ENCODE measurements around the gene ZFX. TPM values are rescaled to one million over a fixed set of nuclear protein-coding genes. Genes with fewer than 3 reads are reported as not detected.
"Not testable (repeated sequence)": the region's sequence is repeated elsewhere in the genome, so short reads cannot be mapped to it uniquely, and the experiment has no call there.

ZFX gene
- total and polyA plus RNA-seq, 10 of the 15 experiments (the other 5 are each of a cell fraction or from before 2014, with no cell fraction given): 6.8 to 40.9 (median 24.6) TPM

GRCh38 chrX:24154490-24155034 is 5.0 kb downstream of the ZFX start:
- SMC1A ChIA-PET (ENCODE audit: uncharacterized antibody, unreplicated experiment): no interaction called here
- DNase-seq (ENCODE audit: low read depth, low spot score): no peak
- RAD21 ChIA-PET (ENCODE audit: unreplicated experiment): no interaction called here
- CTCF ChIA-PET: no interaction called here
- POLR2A ChIA-PET: interaction anchor here (0.7 to 1.0 kb wide), 2 partner anchors 100 to 1026 kb away, joined by 3 read pairs; no protein-coding TSS in a partner anchor
- Histone ChIP-seq H3K27ac (ENCODE audit: control insufficient read depth, insufficient read depth) (no peak overlapping the region), H3K27me3 (replicated peaks in 1 of 2; ENCODE audit: control insufficient read depth in 2 of 2, insufficient read depth in 2 of 2, low read length in 1 of 2) (no peaks in the 10 kb centered on the region), H3K4me3 (peak overlapping the region; percentile 34; the same call in 1 of the 2 replicates), H3K9me3 (replicated peaks; ENCODE audit: control insufficient read depth, insufficient read depth, low read length) (no peaks in the 10 kb centered on the region), H3K9ac (ENCODE audit: control insufficient read depth, insufficient read depth, low read length) (peak overlapping the region; percentile 17; the same call in 1 of the 2 replicates), H2AFZ (ENCODE audit: control insufficient read depth, low read depth, low read length) (no peak overlapping the region), H3K4me1 (ENCODE audit: control insufficient read depth, insufficient read depth, low read length) (peaks cover 8% of the 10 kb centered on the region), H3K4me2 (ENCODE audit: control insufficient read depth, insufficient read depth) (peak overlapping the region; percentile 57; the same call in 1 of the 2 replicates), H4K20me1 (ENCODE audit: control insufficient read depth, insufficient read depth) (no peaks in the 10 kb centered on the region), H3K79me2 (ENCODE audit: control insufficient read depth, insufficient read depth, low read length) (peaks cover 90% of the 10 kb centered on the region), H3K36me3 (ENCODE audit: control insufficient read depth in 2 of 2, insufficient read depth in 2 of 2, low read length in 1 of 2) (peaks cover 0 to 13% of the 10 kb centered on the region in 2 experiments; a peak in 2 of 4 replicates)
- no peak for FAIRE-seq
- WGBS (ENCODE audit: insufficient coverage, insufficient replicate concordance, low lambda C conversion rate, missing lambda C conversion rate): 62% methylated on average over 8 of the region's 8 CpGs
- intact Hi-C loops (cut with micrococcal nuclease; ENCODE audit: unreplicated experiment): loop anchor here (5.0 kb wide), 1 partner anchor 88 kb away; no protein-coding TSS in a partner anchor
- TF ChIP-seq EED (IDR thresholded peaks at IDR 0.05; ENCODE audit: low read depth) (no peak), NFIC (IDR thresholded peaks at IDR 0.05; ENCODE audit: low read depth, low read length) (0 out of 2 replicates have a peak, but pooled peaks have one; percentile 2), ATF7 (IDR thresholded peaks at IDR 0.05; ENCODE audit: low read depth) (peak; percentile 47; the same call in 1 of the 2 replicates)
- BruUV-seq (replicated peaks): no TSS peak
- in situ Hi-C loops (cut with MboI): no loop called here
- no peak for ATAC-seq

DNA sequence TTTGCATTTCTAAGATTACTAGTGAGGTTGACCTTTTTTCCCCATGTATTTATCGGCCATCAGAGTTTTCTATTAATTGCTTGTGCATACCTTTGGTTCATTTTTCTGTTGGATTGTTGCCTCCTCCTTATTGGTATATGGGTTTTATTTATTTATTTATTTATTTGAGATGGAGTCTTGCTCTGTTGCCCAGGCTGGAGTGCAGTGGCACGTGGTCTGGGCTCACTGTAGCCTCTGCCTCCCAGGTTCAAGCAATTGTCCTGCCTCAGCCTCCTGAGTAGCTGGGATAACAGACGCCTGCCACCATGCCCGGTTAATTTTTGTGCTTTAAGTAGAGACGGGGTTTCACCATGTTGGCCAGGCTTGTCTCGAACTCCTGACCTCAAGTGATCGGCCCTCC is 6.2 kb downstream of the ZFX start:
- CTCF ChIA-PET: interaction anchor here (1.0 kb wide), 1 partner anchor 9 kb away, joined by 3 read pairs; no protein-coding TSS in a partner anchor
- H2AFZ ChIP-seq (ENCODE audit: control insufficient read depth, low read depth, low read length); RAD21 ChIA-PET (ENCODE audit: unreplicated experiment); ATAC-seq; H3K27me3 ChIP-seq (replicated peaks in 1 of 2; ENCODE audit: control insufficient read depth in 2 of 2, insufficient read depth in 2 of 2, low read length in 1 of 2); BruUV-seq (replicated peaks); intact Hi-C loops (cut with micrococcal nuclease; ENCODE audit: unreplicated experiment); H3K4me1 ChIP-seq (ENCODE audit: control insufficient read depth, insufficient read depth, low read length); POLR2A ChIA-PET; H3K9ac ChIP-seq (ENCODE audit: control insufficient read depth, insufficient read depth, low read length); DNase-seq (ENCODE audit: low read depth, low spot score); H4K20me1 ChIP-seq (ENCODE audit: control insufficient read depth, insufficient read depth); H3K27ac ChIP-seq (ENCODE audit: control insufficient read depth, insufficient read depth); FAIRE-seq; in situ Hi-C loops (cut with MboI); H3K9me3 ChIP-seq (replicated peaks; ENCODE audit: control insufficient read depth, insufficient read depth, low read length): not testable (repeated sequence)
- peaks cover 94% of the 10 kb centered on the region for H3K79me2 ChIP-seq (ENCODE audit: control insufficient read depth, insufficient read depth, low read length)
- SMC1A ChIA-PET (ENCODE audit: uncharacterized antibody, unreplicated experiment): interaction anchor here (1.7 kb wide), 1 partner anchor 87 kb away, joined by 4 read pairs; no protein-coding TSS in a partner anchor
- peaks cover 0 to 14% of the 10 kb centered on the region in 2 experiments; a peak in 2 of 4 replicates for H3K36me3 ChIP-seq (ENCODE audit: control insufficient read depth in 2 of 2, insufficient read depth in 2 of 2, low read length in 1 of 2)
- H3K4me2 ChIP-seq (ENCODE audit: control insufficient read depth, insufficient read depth): peak overlapping the region; percentile 50
- peak overlapping the region; percentile 10; the same call in 1 of the 2 replicates for H3K4me3 ChIP-seq
- WGBS (ENCODE audit: insufficient coverage, insufficient replicate concordance, low lambda C conversion rate, missing lambda C conversion rate): 62% methylated on average over 7 of the region's 7 CpGs
